KG1 (cell line): ENCODE results near the gene ITGAV.

ENCODE experiments used
- DNase-seq: peaks from one replicate; lab custom pipeline; 2025; lab: John Stamatoyannopoulos, UW

The ITGAV gene

GRCh38 chr2:186575302-186575701 is 14.6 kb upstream of the ITGAV start:
- DNase-seq = no peak

GRCh38 chr2:186575856-186576255 is 14.0 kb upstream of the ITGAV start:
- DNase-seq = no peak

GRCh38 chr2:186576614-186577013 is 13.2 kb upstream of the ITGAV start:
- no peak for DNase-seq

GRCh38 chr2:186582698-186583097 is 7.2 kb upstream of the ITGAV start:
- no peak for DNase-seq

GRCh38 chr2:186584053-186584452 is 5.8 kb upstream of the ITGAV start:
- no peak for DNase-seq

- DNase-seq = no peak
These were observed 1.4 kb upstream of the ITGAV start for GRCh38 chr2:186588421-186588820.

GRCh38 chr2:186588940-186589611 is 780 bp upstream of the ITGAV start:
- peak; percentile 52 for DNase-seq

GRCh38 chr2:186590350-186590758 is 498 bp downstream of the ITGAV start:
- DNase-seq = no peak

- DNase-seq = peak; percentile 64
These were observed 1.1 kb downstream of the ITGAV start for GRCh38 chr2:186590759-186591505.

- no peak for DNase-seq
These were observed 1.6 kb downstream of the ITGAV start for GRCh38 chr2:186591506-186591890.

- DNase-seq = no peak
These were observed 2.5 kb downstream of the ITGAV start for GRCh38 chr2:186592137-186592875.

- DNase-seq = no peak
These were observed 3.7 kb downstream of the ITGAV start for GRCh38 chr2:186593523-186593922.

GRCh38 chr2:186594001-186594722 is 4.3 kb downstream of the ITGAV start:
- no peak for DNase-seq

- DNase-seq = no peak
These were observed 5.4 kb downstream of the ITGAV start for GRCh38 chr2:186595219-186595618.

GRCh38 chr2:186599186-186599778 is 9.4 kb downstream of the ITGAV start:
- DNase-seq = no peak

GRCh38 chr2:186603286-186603685 is 13.4 kb downstream of the ITGAV start:
- no peak for DNase-seq

- no peak for DNase-seq
These were observed 15.2 kb downstream of the ITGAV start for GRCh38 chr2:186605041-186605440.

- no peak for DNase-seq
These were observed 17.9 kb downstream of the ITGAV start for GRCh38 chr2:186607660-186608324.

GRCh38 chr2:186610785-186611184 is 20.9 kb downstream of the ITGAV start:
- no peak for DNase-seq

- no peak for DNase-seq
These were observed 21.7 kb downstream of the ITGAV start for GRCh38 chr2:186611526-186611925.

- DNase-seq = no peak
These were observed 22.2 kb downstream of the ITGAV start for GRCh38 chr2:186612026-186612425.
